Adrenal gland (tissue), 5 donors: ENCODE data around the gene ZER1.

Source experiments
- POLR2A ChIP-seq, 2 donors: fragments of 450-650 bp; IDR thresholded peaks; one replicate each; pipeline ENCODE4 v1.6.1; 2017; ENCODE audit warnings: antibody characterized with exemption in 2 of 2, mild to moderate bottlenecking in 2 of 2, moderate library complexity in 1 of 2
- TF ChIP-seq, protein P1 (sequence below), 6 experiments: fragments of 450-650 bp in 4 of 6; fragments of 200-600 bp in 2 of 6; sonication (generic) in 1 of 6; IDR thresholded peaks; 1 replicate in 5 of 6; 2 replicates in 1 of 6; pipeline versions ENCODE4 v1.5.1 to v1.8.0; 2016 to 2021; ENCODE audit warnings: antibody characterized with exemption in 6 of 6, mild to moderate bottlenecking in 2 of 6, moderate library complexity in 1 of 6
- donor health status: DM: no; HTN: no; CAD: no.

DNA sequence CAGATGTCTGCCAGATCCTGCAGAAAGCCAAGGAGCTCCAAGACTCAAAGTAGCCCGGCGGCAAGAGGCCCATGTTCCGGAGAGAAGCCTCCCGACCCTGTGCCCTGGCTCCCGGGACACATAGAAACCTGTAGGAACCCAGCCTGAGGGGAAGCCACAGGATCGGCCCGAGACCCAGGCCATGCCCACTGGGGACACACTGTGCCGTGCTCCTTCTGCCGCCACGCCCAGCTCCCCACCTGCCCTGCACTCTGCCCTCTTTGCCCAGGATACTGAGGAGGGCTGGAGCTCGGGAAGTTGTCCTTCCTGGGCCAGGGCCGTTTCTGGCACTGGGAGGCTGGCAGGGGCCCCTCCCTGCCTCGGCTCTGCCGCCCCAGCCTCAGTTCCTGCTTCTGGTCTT, 36.1 kb upstream of the ZER1 start:
- TF ChIP-seq, protein P1, sequence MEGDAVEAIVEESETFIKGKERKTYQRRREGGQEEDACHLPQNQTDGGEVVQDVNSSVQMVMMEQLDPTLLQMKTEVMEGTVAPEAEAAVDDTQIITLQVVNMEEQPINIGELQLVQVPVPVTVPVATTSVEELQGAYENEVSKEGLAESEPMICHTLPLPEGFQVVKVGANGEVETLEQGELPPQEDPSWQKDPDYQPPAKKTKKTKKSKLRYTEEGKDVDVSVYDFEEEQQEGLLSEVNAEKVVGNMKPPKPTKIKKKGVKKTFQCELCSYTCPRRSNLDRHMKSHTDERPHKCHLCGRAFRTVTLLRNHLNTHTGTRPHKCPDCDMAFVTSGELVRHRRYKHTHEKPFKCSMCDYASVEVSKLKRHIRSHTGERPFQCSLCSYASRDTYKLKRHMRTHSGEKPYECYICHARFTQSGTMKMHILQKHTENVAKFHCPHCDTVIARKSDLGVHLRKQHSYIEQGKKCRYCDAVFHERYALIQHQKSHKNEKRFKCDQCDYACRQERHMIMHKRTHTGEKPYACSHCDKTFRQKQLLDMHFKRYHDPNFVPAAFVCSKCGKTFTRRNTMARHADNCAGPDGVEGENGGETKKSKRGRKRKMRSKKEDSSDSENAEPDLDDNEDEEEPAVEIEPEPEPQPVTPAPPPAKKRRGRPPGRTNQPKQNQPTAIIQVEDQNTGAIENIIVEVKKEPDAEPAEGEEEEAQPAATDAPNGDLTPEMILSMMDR (IDR thresholded peaks at IDR 0.05) = no peak
- TF ChIP-seq POLR2A (IDR thresholded peaks at IDR 0.05) = no peak
